H1 (cell line): ENCODE results near the gene CEP104. TPM values are rescaled to one million over a fixed set of nuclear protein-coding genes. Genes with fewer than 3 reads are reported as not detected.
A peak's percentile ranks its signal among the peaks of the same experiment; 100 is the strongest.

ENCODE experiments used
- CTCF ChIA-PET: fragments of 300-600 bp; sonication (Branson Sonifier 250); formaldehyde crosslinking; loops from one replicate; lab custom pipeline; 2021; ENCODE audit not compliant: partially characterized antibody; lab: Charles Lee
- POLR2A ChIA-PET: fragments of 300-600 bp; sonication (Branson Sonifier 250); formaldehyde crosslinking; loops from one replicate; lab custom pipeline; 2021; ENCODE audit warnings: inconsistent platforms; ENCODE audit not compliant: partially characterized antibody; lab: Charles Lee
- DNase-seq, 2 experiments: peaks; one replicate each; pipeline versions ENCODE4 v3.0.0 to v3.0.0-alpha.2; 2010 to 2022; ENCODE audit warnings: low spot score in 2 of 2, low read depth in 1 of 2, mixed read lengths in 1 of 2
- FAIRE-seq: peaks from 2 replicates; lab custom pipeline; 2011; peaks lifted over from hg19 to GRCh38; lab: Jason Lieb, UNC
- H2AFZ ChIP-seq: 2 replicates; pipeline ENCODE4 v1.8.1; 2012; ENCODE audit warnings: low read length, inconsistent platforms
- H2AK5ac ChIP-seq: 2 replicates; pipeline ENCODE4 v1.6.1; 2013; ENCODE audit warnings: low read depth, low read length
- H2BK120ac ChIP-seq: replicated peaks from 2 replicates; pipeline ENCODE3; 2013; ENCODE audit warnings: low read depth, low read length, inconsistent platforms
- H2BK12ac ChIP-seq: 2 replicates; pipeline ENCODE4 v1.6.1; 2013; ENCODE audit warnings: low read depth, low read length
- H2BK15ac ChIP-seq: 2 replicates; pipeline ENCODE4 v1.6.1; 2013; ENCODE audit warnings: low read length
- H2BK20ac ChIP-seq: 2 replicates; pipeline ENCODE4 v1.6.1; 2013; ENCODE audit warnings: low read length
- H2BK5ac ChIP-seq: 2 replicates; pipeline ENCODE4 v1.6.1; 2013; ENCODE audit warnings: low read depth, low read length
- H3K14ac ChIP-seq: 2 replicates; pipeline ENCODE4 v1.6.1; 2013; ENCODE audit warnings: inconsistent platforms; ENCODE audit not compliant: insufficient read length
- H3K18ac ChIP-seq: 2 replicates; pipeline ENCODE4 v1.6.1; 2013; ENCODE audit warnings: low read length; ENCODE audit errors: extremely low read depth
- H3K23ac ChIP-seq: 2 replicates; pipeline ENCODE4 v1.6.1; 2013; ENCODE audit warnings: inconsistent platforms; ENCODE audit not compliant: insufficient read length
- H3K23me2 ChIP-seq: 2 replicates; pipeline ENCODE4 v1.6.1; 2013; ENCODE audit warnings: low read depth, low read length
- H3K27ac ChIP-seq: 2 replicates; pipeline ENCODE4 v1.6.1; 2011; ENCODE audit warnings: low read depth, low read length, inconsistent platforms
- H3K27me3 ChIP-seq, 4 experiments: replicated peaks in 1 of 4; 1 replicate in 1 of 4; 2 replicates in 3 of 4; pipeline versions ENCODE4 v1.6.1 to v1.8.1; 2011 to 2013; ENCODE audit warnings: low read length in 3 of 4, mild to moderate bottlenecking in 3 of 4, inconsistent platforms in 2 of 4, mixed read lengths in 2 of 4, moderate library complexity in 1 of 4; ENCODE audit not compliant: control insufficient read depth in 3 of 4, insufficient read depth in 3 of 4; ENCODE audit errors: extremely low read depth in 1 of 4
- H3K36me3 ChIP-seq, 4 experiments: 2 replicates each; pipeline versions ENCODE4 v1.6.1 to v1.8.1; 2011 to 2013; ENCODE audit warnings: mild to moderate bottlenecking in 4 of 4, low read length in 3 of 4, moderate library complexity in 2 of 4, control low read depth in 1 of 4, inconsistent platforms in 1 of 4; ENCODE audit not compliant: insufficient read depth in 4 of 4, control insufficient read depth in 2 of 4
- H3K4ac ChIP-seq: replicated peaks from 2 replicates; pipeline ENCODE3; 2013; ENCODE audit warnings: low read length, low read depth, mixed read lengths, inconsistent platforms; ENCODE audit not compliant: insufficient read length
- H3K4me1 ChIP-seq, 4 experiments: replicated peaks in 1 of 4; 1 replicate in 1 of 4; 2 replicates in 3 of 4; pipeline versions ENCODE4 v1.6.1 to v1.8.1; 2011 to 2013; ENCODE audit warnings: low read length in 3 of 4, inconsistent platforms in 2 of 4, mixed read lengths in 1 of 4; ENCODE audit not compliant: insufficient read depth in 4 of 4, control insufficient read depth in 3 of 4
- H3K4me2 ChIP-seq, 2 experiments: 2 replicates each; pipeline versions ENCODE4 v1.6.1 to v1.8.1; 2011 to 2013; ENCODE audit warnings: low read depth in 2 of 2, low read length in 2 of 2, control low read depth in 1 of 2, inconsistent platforms in 1 of 2, mild to moderate bottlenecking in 1 of 2; ENCODE audit not compliant: insufficient read depth in 1 of 2
- H3K4me3 ChIP-seq, 4 experiments: fragments of 200-600, 300-600 bp in 1 of 4; sonication (generic), shearing (Covaris generic), sonication (Bioruptor Twin) in 1 of 4; 2 replicates each; pipeline versions ENCODE4 v1.5.1 to v1.8.1; 2011 to 2016; ENCODE audit warnings: low read length in 4 of 4, low read depth in 3 of 4, control low read depth in 2 of 4, inconsistent platforms in 2 of 4, mild to moderate bottlenecking in 2 of 4, mixed read lengths in 1 of 4, moderate library complexity in 1 of 4; ENCODE audit not compliant: insufficient read depth in 2 of 4; ENCODE audit errors: extremely low read depth in 1 of 4
- H3K56ac ChIP-seq: replicated peaks from 2 replicates; pipeline ENCODE3; 2013; ENCODE audit warnings: low read depth, mild to moderate bottlenecking, mixed read lengths, low read length, inconsistent platforms; ENCODE audit not compliant: insufficient read length
- H3K79me1 ChIP-seq: 2 replicates; pipeline ENCODE4 v1.6.1; 2013; ENCODE audit warnings: low read depth, low read length, control low read depth
- H3K79me2 ChIP-seq, 2 experiments: 2 replicates each; pipeline versions ENCODE4 v1.6.1 to v1.8.1; 2012 to 2013; ENCODE audit warnings: low read length in 2 of 2, mild to moderate bottlenecking in 2 of 2, inconsistent platforms in 1 of 2; ENCODE audit not compliant: insufficient read depth in 2 of 2, control insufficient read depth in 1 of 2
- H3K9ac ChIP-seq, 4 experiments: replicated peaks in 1 of 4; 1 replicate in 1 of 4; 2 replicates in 3 of 4; pipeline versions ENCODE4 v1.6.1 to v1.8.1; 2011 to 2013; ENCODE audit warnings: low read depth in 3 of 4, low read length in 3 of 4, control low read depth in 2 of 4, mild to moderate bottlenecking in 2 of 4, moderate library complexity in 2 of 4, inconsistent platforms in 1 of 4; ENCODE audit errors: extremely low read depth in 1 of 4
- H3K9me3 ChIP-seq, 2 experiments: 2 replicates each; pipeline versions ENCODE4 v1.6.1 to v1.8.1; 2012 to 2013; ENCODE audit warnings: mild to moderate bottlenecking in 2 of 2, moderate library complexity in 2 of 2, control low read depth in 1 of 2, inconsistent platforms in 1 of 2, low read depth in 1 of 2, low read length in 1 of 2, mixed read lengths in 1 of 2; ENCODE audit not compliant: insufficient read depth in 2 of 2
- H4K20me1 ChIP-seq, 2 experiments: replicated peaks in 1 of 2; 2 replicates each; pipeline versions ENCODE3 to v1.8.1; 2011 to 2013; ENCODE audit warnings: inconsistent platforms in 2 of 2, low read length in 2 of 2, mild to moderate bottlenecking in 1 of 2; ENCODE audit not compliant: insufficient read depth in 2 of 2, control insufficient read depth in 1 of 2
- H4K5ac ChIP-seq: 2 replicates; pipeline ENCODE4 v1.6.1; 2013; ENCODE audit warnings: low read length, low read depth, mixed read lengths, inconsistent platforms; ENCODE audit not compliant: insufficient read length
- H4K8ac ChIP-seq: 2 replicates; pipeline ENCODE4 v1.8.0; 2013; ENCODE audit warnings: mild to moderate bottlenecking, moderate library complexity, low read length, inconsistent platforms; ENCODE audit not compliant: insufficient read depth; ENCODE audit errors: extremely low read depth
- H4K91ac ChIP-seq: replicated peaks from 2 replicates; pipeline ENCODE3; 2013; ENCODE audit warnings: low read length, mixed read lengths, inconsistent platforms; ENCODE audit not compliant: insufficient read length
- CEBPB ChIP-seq: IDR thresholded peaks from 2 replicates; pipeline ENCODE4 v1.6.1; 2012; ENCODE audit warnings: low read depth, low read length
- HDAC6 ChIP-seq: IDR thresholded peaks from one replicate; pipeline ENCODE4 v1.7.1; 2012; ENCODE audit warnings: low read depth, mild to moderate bottlenecking, inconsistent platforms, low read length, moderate library complexity
- MAFK ChIP-seq: IDR thresholded peaks from 2 replicates; pipeline ENCODE4 v1.6.1; 2012; ENCODE audit warnings: low read depth, mild to moderate bottlenecking, improper control_type of control experiment, low read length
- POU5F1 ChIP-seq: IDR thresholded peaks from 2 replicates; pipeline ENCODE4 v1.6.1; 2011; ENCODE audit warnings: low read depth, mild to moderate bottlenecking, low read length, moderate library complexity
- SP1 ChIP-seq: IDR thresholded peaks from 2 replicates; pipeline ENCODE4 v1.6.1; 2011; ENCODE audit warnings: low read depth, low read length
- TCF12 ChIP-seq: IDR thresholded peaks from 2 replicates; pipeline ENCODE4 v1.6.1; 2011; ENCODE audit warnings: low read depth, mild to moderate bottlenecking, low read length
- WGBS, 2 experiments: shearing (Covaris generic) in 1 of 2; methylation state at CpG; one replicate each; pipeline versions ENCODE4 v1.1.6 to v1.1.7; 2013 to 2015; ENCODE audit warnings: low lambda C conversion rate in 2 of 2, mixed read lengths in 2 of 2, inconsistent platforms in 1 of 2, low coverage in 1 of 2, missing lambda C conversion rate in 1 of 2; ENCODE audit not compliant: insufficient replicate concordance in 2 of 2, insufficient coverage in 1 of 2, insufficient read length in 1 of 2; ENCODE audit errors: extremely low coverage in 1 of 2, missing lambda C conversion rate in 1 of 2; 5-methylcytosine and 5-hydroxymethylcytosine counted together
- polyA plus RNA-seq, 7 experiments: library from polyadenylated mRNA; depleted of rRNA in 3 of 7; stranded (reverse) in 5 of 7; unstranded in 2 of 7; fragments of >200 nt in 5 of 7; fragments of 200-250 nt in 2 of 7; gene quantifications; 1 replicate in 5 of 7; 2 replicates in 1 of 7; 4 replicates in 1 of 7; pipeline versions ENCODE4 v1.2.1 to v1.2.3, GENCODE V29; 2011 to 2013; ENCODE audit warnings: missing spikeins in 2 of 7, mixed read lengths in 2 of 7
- total RNA-seq: library from RNA; stranded (reverse); fragmentation: NEBNext Ultra II Directional; extraction: Animal tissue kit (Norgen Biotek cat#: 25700); gene quantifications from 2 replicates; pipeline ENCODE4 v1.2.1, GENCODE V29; 2021
- TF ChIP-seq, protein P1 (sequence below): IDR thresholded peaks from 2 replicates; pipeline ENCODE4 v1.6.1; 2012; ENCODE audit warnings: inconsistent platforms
- TF ChIP-seq, protein P2 (sequence below): IDR thresholded peaks from 2 replicates; pipeline ENCODE4 v1.6.1; 2011; ENCODE audit warnings: low read depth, mild to moderate bottlenecking, low read length; ENCODE audit not compliant: insufficient read depth
- TF ChIP-seq, protein P3 (sequence below): IDR thresholded peaks from 2 replicates; pipeline ENCODE4 v1.6.1; 2012; ENCODE audit warnings: inconsistent platforms

Gene CEP104
- total and polyA plus RNA-seq, 2 of the 8 experiments (the other 6 are each of a cell fraction or from before 2014, with no cell fraction given), result 8.0 to 43.9 TPM

DNA sequence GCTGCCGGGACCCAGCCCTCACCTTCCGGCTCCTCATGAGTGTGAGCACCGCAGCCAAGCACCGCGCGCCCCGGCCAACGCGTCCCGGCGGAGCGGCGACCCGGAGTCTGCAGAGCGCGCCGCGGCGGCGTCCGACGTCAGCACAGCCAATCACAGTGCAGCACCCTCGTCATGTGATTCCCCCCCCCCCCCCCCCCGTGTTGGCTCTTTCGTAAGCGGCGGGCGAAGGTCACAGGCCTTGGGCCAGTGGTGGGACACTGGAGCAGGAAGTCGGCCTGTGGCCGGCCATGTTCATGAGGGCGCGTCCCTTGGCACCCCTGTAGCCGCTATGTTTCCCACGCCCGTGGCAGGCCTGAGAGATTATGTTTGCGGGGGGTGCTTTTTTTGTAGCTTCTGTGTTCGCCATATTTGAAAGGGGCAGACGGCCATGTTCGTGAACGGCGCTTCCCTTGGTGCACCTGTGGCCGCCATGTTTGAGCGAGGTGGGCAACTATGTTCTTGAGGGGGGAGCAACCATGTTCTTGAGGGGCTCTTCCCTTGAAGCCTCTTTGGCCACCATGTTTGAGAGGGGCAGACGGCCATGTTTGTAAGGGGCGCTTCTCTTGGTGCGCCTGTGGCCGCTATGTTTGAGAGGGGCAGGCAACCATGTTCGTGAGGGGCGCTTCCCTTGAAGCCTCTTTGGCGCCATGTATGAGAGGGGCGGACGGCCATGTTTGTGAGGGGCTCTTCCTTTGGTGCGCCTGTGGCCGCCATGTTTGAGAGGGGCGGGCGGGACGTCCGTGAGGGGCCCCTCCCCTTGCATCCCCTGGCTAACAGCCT lies 43.3 kb upstream of the CEP104 start, which contains the start of gene C1orf174:
Gene C1orf174, minus strand, starts transcription at position 123 of the 819 bp plus-strand sequence. Its CDS starts 86 bp downstream, at position 37.
- Histone ChIP-seq H3K4me1 (peaks cover 0 to 12% (median 3%) of the 10 kb centered on the region in 4 experiments; a peak in 1 of 7 replicates), H3K56ac (peak within 1 kb of the TSS; percentile 85), H2AK5ac (no peak within 1 kb of the TSS), H3K27ac (peak within 1 kb of the TSS; percentile 98), H3K14ac (no peak within 1 kb of the TSS), H2BK12ac (peak within 1 kb of the TSS; percentile 84; the same call in 1 of the 2 replicates), H3K18ac (peak within 1 kb of the TSS; percentile 100), H4K5ac (peak within 1 kb of the TSS; percentile 96), H3K4me3 (peak within 1 kb of the TSS; percentile 78 to 92 (median 84)), H2BK120ac (peak within 1 kb of the TSS; percentile 93), H4K8ac (peak within 1 kb of the TSS; percentile 99), H3K79me2 (peaks cover 5 to 41% of the 10 kb centered on the region in 2 experiments), H4K20me1 (peaks cover 4 to 10% of the 10 kb centered on the region in 2 experiments), H3K4me2 (peak within 1 kb of the TSS; percentile 79 to 82), H3K23ac (no peak within 1 kb of the TSS), H2BK5ac (peak within 1 kb of the TSS; percentile 98), H3K23me2 (peaks cover 8% of the 10 kb centered on the region), H2BK15ac (0 out of 2 replicates have a peak within 1 kb of the TSS, but pooled peaks have one; percentile 53), H3K79me1 (peaks cover 15% of the 10 kb centered on the region), H3K36me3 (0 out of 8 replicates have a peak, but pooled peaks cover 0 to 2% (median under 1%) of the 10 kb centered on the region in 4 experiments), H3K9me3 (no peaks in the 10 kb centered on the region), H2AFZ (peak within 1 kb of the TSS; percentile 92; the same call in 1 of the 2 replicates), H3K27me3 (no peaks in the 10 kb centered on the region), H3K4ac (peak within 1 kb of the TSS; percentile 88), H2BK20ac (no peak within 1 kb of the TSS), H4K91ac (peak within 1 kb of the TSS; percentile 96), H3K9ac (peak within 1 kb of the TSS; percentile 66 to 95 (median 92))
- 1% methylated on average over 29 of the region's 58 CpGs; no CpG with 5 or more reads in 1 of the 2 experiments for WGBS, 2 experiments
- peak; percentile 88 for FAIRE-seq
- CTCF ChIA-PET, result interaction anchor here (0.6 to 1.8 kb wide), 2 partner anchors 106 to 996 kb away, joined by 3 to 4 read pairs; no protein-coding TSS in a partner anchor
- DNase-seq, result peak; percentile 90 to 97
- POLR2A ChIA-PET, result interaction anchor here (0.6 to 3.3 kb wide), 12 partner anchors 9 to 826 kb away, joined by 3 to 29 read pairs (median 4); partner anchors contain the start of genes CEP104, DFFB and LRRC47
- no peak for TF ChIP-seq SP1
- TF ChIP-seq TCF12, result no peak
- TF ChIP-seq, protein P1, sequence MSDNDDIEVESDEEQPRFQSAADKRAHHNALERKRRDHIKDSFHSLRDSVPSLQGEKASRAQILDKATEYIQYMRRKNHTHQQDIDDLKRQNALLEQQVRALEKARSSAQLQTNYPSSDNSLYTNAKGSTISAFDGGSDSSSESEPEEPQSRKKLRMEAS, result peak; percentile 61; the same call in 1 of the 2 replicates
- TF ChIP-seq HDAC6, result no peak
- peak; percentile 72 for TF ChIP-seq CEBPB
- TF ChIP-seq, protein P2, sequence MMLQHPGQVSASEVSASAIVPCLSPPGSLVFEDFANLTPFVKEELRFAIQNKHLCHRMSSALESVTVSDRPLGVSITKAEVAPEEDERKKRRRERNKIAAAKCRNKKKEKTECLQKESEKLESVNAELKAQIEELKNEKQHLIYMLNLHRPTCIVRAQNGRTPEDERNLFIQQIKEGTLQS, result peak; percentile 63; the same call in 1 of the 2 replicates
- TF ChIP-seq, protein P3, sequence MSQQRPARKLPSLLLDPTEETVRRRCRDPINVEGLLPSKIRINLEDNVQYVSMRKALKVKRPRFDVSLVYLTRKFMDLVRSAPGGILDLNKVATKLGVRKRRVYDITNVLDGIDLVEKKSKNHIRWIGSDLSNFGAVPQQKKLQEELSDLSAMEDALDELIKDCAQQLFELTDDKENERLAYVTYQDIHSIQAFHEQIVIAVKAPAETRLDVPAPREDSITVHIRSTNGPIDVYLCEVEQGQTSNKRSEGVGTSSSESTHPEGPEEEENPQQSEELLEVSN, result peak; percentile 37; the same call in 1 of the 2 replicates
- TF ChIP-seq MAFK, result no peak
- no peak for TF ChIP-seq POU5F1
